ENCODE measurements around the gene ALDH3B1.

Gene ALDH3B1

GRCh38 chr11:68013611-68014156 lies 3.6 kb downstream of the ALDH3B1 start:
- no peak for DNase-seq (ENCODE audit: low read depth)

GRCh38 chr11:68014157-68014946 lies 4.2 kb downstream of the ALDH3B1 start:
- DNase-seq (ENCODE audit: low read depth), result no peak

GRCh38 chr11:68014947-68015447 lies 4.9 kb downstream of the ALDH3B1 start:
- no peak for DNase-seq (ENCODE audit: low read depth)

- DNase-seq (ENCODE audit: low read depth), result no peak
Measured at GRCh38 chr11:68015467-68015866, 5.3 kb downstream of the ALDH3B1 start.

- no peak for DNase-seq (ENCODE audit: low read depth)
Measured at GRCh38 chr11:68016161-68016903, 6.2 kb downstream of the ALDH3B1 start.

- no peak for DNase-seq (ENCODE audit: low read depth)
Measured at GRCh38 chr11:68016904-68017817, 7.0 kb downstream of the ALDH3B1 start.

GRCh38 chr11:68017980-68018729 lies 8.0 kb downstream of the ALDH3B1 start:
- no peak for DNase-seq (ENCODE audit: low read depth)

- no peak for DNase-seq (ENCODE audit: low read depth)
Measured at GRCh38 chr11:68018730-68019190, 8.6 kb downstream of the ALDH3B1 start.

GRCh38 chr11:68019486-68019885 lies 9.4 kb downstream of the ALDH3B1 start:
- no peak for DNase-seq (ENCODE audit: low read depth)

- DNase-seq (ENCODE audit: low read depth), result no peak
Measured at GRCh38 chr11:68020575-68020974, 10.4 kb downstream of the ALDH3B1 start.

- no peak for DNase-seq (ENCODE audit: low read depth)
Measured at GRCh38 chr11:68021167-68021787, 11.2 kb downstream of the ALDH3B1 start.

- no peak for DNase-seq (ENCODE audit: low read depth)
Measured at GRCh38 chr11:68022531-68022930, 12.4 kb downstream of the ALDH3B1 start.

- DNase-seq (ENCODE audit: low read depth), result no peak
Measured at GRCh38 chr11:68024508-68024907, 14.4 kb downstream of the ALDH3B1 start.

GRCh38 chr11:68025047-68025446 lies 14.9 kb downstream of the ALDH3B1 start:
- no peak for DNase-seq (ENCODE audit: low read depth)

GRCh38 chr11:68026391-68027105 lies 16.4 kb downstream of the ALDH3B1 start:
- no peak for DNase-seq (ENCODE audit: low read depth)

GRCh38 chr11:68027667-68028066 lies 17.5 kb downstream of the ALDH3B1 start:
- DNase-seq (ENCODE audit: low read depth), result no peak

GRCh38 chr11:68028802-68029545 lies 18.8 kb downstream of the ALDH3B1 start:
- DNase-seq (ENCODE audit: low read depth), result no peak

GRCh38 chr11:68030318-68031143 lies 20.4 kb downstream of the ALDH3B1 start, which contains the start of gene NDUFS8:
Gene NDUFS8 (plus strand): TSS chr11:68030681. CDS start chr11:68032152, 1,471 bp downstream.
- DNase-seq (ENCODE audit: low read depth), result peak; percentile 98
